ENCODE results near the gene NRXN3. TPM values are rescaled to one million over a fixed set of nuclear protein-coding genes. Genes with fewer than 3 reads are reported as not detected.

The NRXN3 gene
- polyA plus RNA-seq, 1 donor (not counting 4 experiments of a cell fraction or from before 2014, with no cell fraction given): 0.89 TPM

DNA sequence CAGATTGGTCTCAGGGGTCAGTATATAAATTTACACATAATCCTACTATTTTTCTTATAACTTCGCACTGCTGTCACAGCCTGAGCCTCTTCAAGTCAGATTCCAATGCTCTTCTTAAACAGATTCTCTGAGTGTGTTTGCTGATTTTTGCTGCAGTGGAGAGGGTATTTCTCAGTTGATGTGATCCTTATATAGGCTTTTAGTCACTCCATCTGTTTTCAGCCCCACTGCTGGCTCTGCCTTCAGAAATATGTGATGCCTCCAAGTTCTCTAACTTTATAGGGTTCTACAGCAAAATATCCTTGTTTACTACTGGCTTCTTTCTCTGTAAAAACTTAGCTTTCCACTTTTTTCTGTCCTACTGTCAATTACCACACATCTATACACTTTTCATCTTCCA lies 702.7 kb downstream of the NRXN3 start:
- Histone ChIP-seq H3K9ac (ENCODE audit: control insufficient read depth, extremely low read depth, insufficient read depth, low read length) (no peak overlapping the region), H4K20me1 (ENCODE audit: control insufficient read depth, extremely low read depth, insufficient read depth, low read length) (no peaks in the 10 kb centered on the region), H3K27ac (ENCODE audit: control insufficient read depth, insufficient read depth, low read length) (no peak overlapping the region), H3K4me3 (ENCODE audit: control insufficient read depth in 2 of 3, extremely low read depth in 1 of 3, insufficient read depth in 2 of 3, low read depth in 1 of 3, low read length in 3 of 3) (no peak overlapping the region), H2AFZ (ENCODE audit: control insufficient read depth, low read length) (no peak overlapping the region), H3K36me3 (ENCODE audit: control insufficient read depth in 2 of 2, extremely low read depth in 1 of 2, insufficient read depth in 2 of 2, low read length in 2 of 2) (no peaks in the 10 kb centered on the region), H3K9me3 (ENCODE audit: control insufficient read depth, low read depth, low read length) (no peaks in the 10 kb centered on the region), H3K9me1 (ENCODE audit: control insufficient read depth, extremely low read depth, insufficient read depth, low read length) (no peaks in the 10 kb centered on the region), H3K79me2 (ENCODE audit: control insufficient read depth, insufficient read depth, low read length) (no peaks in the 10 kb centered on the region), H3K27me3 (ENCODE audit: control insufficient read depth, extremely low read depth, insufficient read depth, low read length) (no peaks in the 10 kb centered on the region), H3K4me2 (ENCODE audit: control insufficient read depth, extremely low read depth, insufficient read depth, low read depth, low read length) (no peak overlapping the region), H3K4me1 (ENCODE audit: control insufficient read depth, extremely low read depth, insufficient read depth, low read length) (no peaks in the 10 kb centered on the region)
- dilution Hi-C loops (cut with MboI; ENCODE audit: extremely low pct_ligation_motif_present, low sequenced_read_pairs): no loop called here
- TF ChIP-seq EZH2 (IDR thresholded peaks at IDR 0.05; ENCODE audit: low read length): no peak
- TF ChIP-seq, protein P1, sequence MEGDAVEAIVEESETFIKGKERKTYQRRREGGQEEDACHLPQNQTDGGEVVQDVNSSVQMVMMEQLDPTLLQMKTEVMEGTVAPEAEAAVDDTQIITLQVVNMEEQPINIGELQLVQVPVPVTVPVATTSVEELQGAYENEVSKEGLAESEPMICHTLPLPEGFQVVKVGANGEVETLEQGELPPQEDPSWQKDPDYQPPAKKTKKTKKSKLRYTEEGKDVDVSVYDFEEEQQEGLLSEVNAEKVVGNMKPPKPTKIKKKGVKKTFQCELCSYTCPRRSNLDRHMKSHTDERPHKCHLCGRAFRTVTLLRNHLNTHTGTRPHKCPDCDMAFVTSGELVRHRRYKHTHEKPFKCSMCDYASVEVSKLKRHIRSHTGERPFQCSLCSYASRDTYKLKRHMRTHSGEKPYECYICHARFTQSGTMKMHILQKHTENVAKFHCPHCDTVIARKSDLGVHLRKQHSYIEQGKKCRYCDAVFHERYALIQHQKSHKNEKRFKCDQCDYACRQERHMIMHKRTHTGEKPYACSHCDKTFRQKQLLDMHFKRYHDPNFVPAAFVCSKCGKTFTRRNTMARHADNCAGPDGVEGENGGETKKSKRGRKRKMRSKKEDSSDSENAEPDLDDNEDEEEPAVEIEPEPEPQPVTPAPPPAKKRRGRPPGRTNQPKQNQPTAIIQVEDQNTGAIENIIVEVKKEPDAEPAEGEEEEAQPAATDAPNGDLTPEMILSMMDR (optimal IDR thresholded peaks at IDR 0.05 in 1 of 3, IDR thresholded peaks at IDR 0.05 in 1 of 3, conservative IDR thresholded peaks at IDR 0.05 in 1 of 3; ENCODE audit: extremely low read depth in 1 of 3, insufficient read depth in 2 of 3, low read length in 3 of 3): no peak
- FAIRE-seq: no peak
- DNase-seq (ENCODE audit: low read depth, low spot score): no peak

DNA sequence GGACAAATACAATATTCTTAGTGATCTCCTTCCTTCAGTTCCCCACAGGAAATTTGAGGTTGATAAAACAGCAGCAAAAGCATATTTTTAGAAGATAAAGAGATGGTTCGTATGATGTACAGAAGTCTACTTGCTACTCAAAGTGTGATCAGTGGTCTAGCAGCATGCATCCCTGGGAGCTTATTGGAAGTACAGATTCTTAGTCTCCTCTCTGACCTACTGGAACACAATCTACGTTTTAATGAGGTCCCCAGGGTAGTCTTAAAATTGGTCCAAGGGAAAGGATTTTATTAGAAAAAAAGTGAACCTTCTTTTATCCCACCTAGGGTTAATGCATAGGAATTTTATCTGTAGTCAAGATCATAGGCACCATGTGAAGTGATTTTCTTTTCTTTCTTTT lies 703.4 kb downstream of the NRXN3 start:
- Histone ChIP-seq H3K36me3 (ENCODE audit: control insufficient read depth in 2 of 2, extremely low read depth in 1 of 2, insufficient read depth in 2 of 2, low read length in 2 of 2) (no peaks in the 10 kb centered on the region), H3K79me2 (ENCODE audit: control insufficient read depth, insufficient read depth, low read length) (no peaks in the 10 kb centered on the region), H2AFZ (ENCODE audit: control insufficient read depth, low read length) (no peak overlapping the region), H3K9me3 (ENCODE audit: control insufficient read depth, low read depth, low read length) (no peaks in the 10 kb centered on the region), H3K9ac (ENCODE audit: control insufficient read depth, extremely low read depth, insufficient read depth, low read length) (no peak overlapping the region), H3K27me3 (ENCODE audit: control insufficient read depth, extremely low read depth, insufficient read depth, low read length) (no peaks in the 10 kb centered on the region), H3K4me2 (ENCODE audit: control insufficient read depth, extremely low read depth, insufficient read depth, low read depth, low read length) (no peak overlapping the region), H3K4me1 (ENCODE audit: control insufficient read depth, extremely low read depth, insufficient read depth, low read length) (no peaks in the 10 kb centered on the region), H3K4me3 (ENCODE audit: control insufficient read depth in 2 of 3, extremely low read depth in 1 of 3, insufficient read depth in 2 of 3, low read depth in 1 of 3, low read length in 3 of 3) (no peak overlapping the region), H4K20me1 (ENCODE audit: control insufficient read depth, extremely low read depth, insufficient read depth, low read length) (no peaks in the 10 kb centered on the region), H3K27ac (ENCODE audit: control insufficient read depth, insufficient read depth, low read length) (no peak overlapping the region), H3K9me1 (ENCODE audit: control insufficient read depth, extremely low read depth, insufficient read depth, low read length) (no peaks in the 10 kb centered on the region)
- dilution Hi-C loops (cut with MboI; ENCODE audit: extremely low pct_ligation_motif_present, low sequenced_read_pairs): no loop called here
- no peak for FAIRE-seq
- no peak for DNase-seq (ENCODE audit: low read depth, low spot score)
- TF ChIP-seq, protein P1 (optimal IDR thresholded peaks at IDR 0.05 in 1 of 3, IDR thresholded peaks at IDR 0.05 in 1 of 3, conservative IDR thresholded peaks at IDR 0.05 in 1 of 3; ENCODE audit: extremely low read depth in 1 of 3, insufficient read depth in 2 of 3, low read length in 3 of 3): no peak
- no peak for TF ChIP-seq EZH2 (IDR thresholded peaks at IDR 0.05; ENCODE audit: low read length)
